IMR-90 (cell line): ENCODE data around the gene SLC9A9. TPM values are rescaled to one million over a fixed set of nuclear protein-coding genes. Genes with fewer than 3 reads are reported as not detected.

Experiments used
- ATAC-seq: fragments of 200-7000 bp; cut with Tn5 transposase; 2 replicates; pipeline ENCODE4 v1.9.1; 2020; ENCODE audit warnings: low read depth, mild to moderate bottlenecking, moderate library complexity
- BruUV-seq: library from RNA; stranded (reverse); fragments of 400-500 nt; replicated peaks from 2 replicates; lab custom pipeline; 2021; lab: Mats Ljungman, UMichigan
- CTCF ChIA-PET: fragments of 300-600 bp; formaldehyde crosslinking; extraction: SDS; loops from one replicate; lab custom pipeline; 2021; ENCODE audit warnings: antibody characterized with exemption; lab: Yijun Ruan, JAX
- POLR2A ChIA-PET: fragments of 300-600 bp; sonication (Branson Sonifier 250); formaldehyde crosslinking; loops from one replicate; lab custom pipeline; 2022; ENCODE audit warnings: antibody characterized with exemption; ENCODE audit not compliant: unreplicated experiment; lab: Charles Lee
- DNase-seq: peaks from one replicate; pipeline ENCODE4 v3.0.0; 2013
- H2AFZ ChIP-seq: replicated peaks from 2 replicates; pipeline ENCODE3; 2013; ENCODE audit warnings: low read length, mild to moderate bottlenecking; ENCODE audit not compliant: poor library complexity
- H2AK5ac ChIP-seq: 2 replicates; pipeline ENCODE4 v1.6.1; 2013; ENCODE audit warnings: low read depth, low read length, inconsistent platforms
- H2AK9ac ChIP-seq: replicated peaks from 2 replicates; pipeline ENCODE3; 2013; ENCODE audit warnings: mild to moderate bottlenecking, low read depth, low read length, moderate library complexity; ENCODE audit not compliant: poor library complexity
- H2BK120ac ChIP-seq: 2 replicates; pipeline ENCODE4 v1.6.1; 2013; ENCODE audit warnings: low read depth, low read length, inconsistent platforms
- H2BK15ac ChIP-seq: 3 replicates; pipeline ENCODE4 v1.6.1; 2013; ENCODE audit warnings: low read depth, low read length, inconsistent platforms
- H2BK20ac ChIP-seq: 2 replicates; pipeline ENCODE4 v1.6.1; 2013; ENCODE audit warnings: low read depth, mild to moderate bottlenecking, inconsistent platforms, low read length, moderate library complexity
- H2BK5ac ChIP-seq: 2 replicates; pipeline ENCODE4 v1.6.1; 2013; ENCODE audit warnings: mild to moderate bottlenecking, low read depth, low read length, inconsistent platforms; ENCODE audit not compliant: poor library complexity, severe bottlenecking
- H3K14ac ChIP-seq: replicated peaks from 2 replicates; pipeline ENCODE4 v1.6.1; 2013; ENCODE audit warnings: low read depth, low read length, inconsistent platforms
- H3K18ac ChIP-seq: 2 replicates; pipeline ENCODE4 v1.6.1; 2013; ENCODE audit warnings: low read depth, low read length, control low read depth
- H3K23ac ChIP-seq: 2 replicates; pipeline ENCODE4 v1.6.1; 2013; ENCODE audit warnings: low read depth, low read length, inconsistent platforms
- H3K27ac ChIP-seq: 2 replicates; pipeline ENCODE4 v1.5.1; 2013; ENCODE audit warnings: mild to moderate bottlenecking, control low read depth, low read length; ENCODE audit not compliant: insufficient read depth
- H3K27me3 ChIP-seq: 2 replicates; pipeline ENCODE4 v1.6.1; 2013; ENCODE audit warnings: low read length; ENCODE audit not compliant: control insufficient read depth, insufficient read depth
- H3K36me3 ChIP-seq: 2 replicates; pipeline ENCODE4 v1.6.1; 2013; ENCODE audit warnings: low read length, mixed read lengths; ENCODE audit not compliant: control insufficient read depth, insufficient read depth
- H3K4ac ChIP-seq: 2 replicates; pipeline ENCODE4 v1.6.1; 2013; ENCODE audit warnings: low read depth, low read length, inconsistent platforms
- H3K4me1 ChIP-seq: 2 replicates; pipeline ENCODE4 v1.6.1; 2013; ENCODE audit warnings: low read length, mixed read lengths; ENCODE audit not compliant: control insufficient read depth, insufficient read depth
- H3K4me2 ChIP-seq: 2 replicates; pipeline ENCODE4 v1.6.1; 2013; ENCODE audit warnings: low read depth, mild to moderate bottlenecking, control low read depth, low read length, moderate library complexity
- H3K4me3 ChIP-seq: 2 replicates; pipeline ENCODE4 v1.5.1; 2013; ENCODE audit warnings: low read depth, mild to moderate bottlenecking, control low read depth, low read length, moderate library complexity; ENCODE audit not compliant: insufficient read depth
- H3K56ac ChIP-seq: 2 replicates; pipeline ENCODE4 v1.6.1; 2013; ENCODE audit warnings: low read length, inconsistent platforms; ENCODE audit not compliant: insufficient read depth; ENCODE audit errors: extremely low read depth
- H3K79me1 ChIP-seq, 2 experiments: 2 replicates each; pipeline ENCODE4 v1.6.1; 2013; ENCODE audit warnings: low read length in 2 of 2, inconsistent platforms in 1 of 2, low read depth in 1 of 2
- H3K9ac ChIP-seq: 2 replicates; pipeline ENCODE4 v1.6.1; 2013; ENCODE audit warnings: low read depth, low read length, control low read depth
- H3K9me1 ChIP-seq: 2 replicates; pipeline ENCODE4 v1.6.1; 2013; ENCODE audit warnings: low read length, inconsistent platforms; ENCODE audit not compliant: insufficient read depth
- H3K9me3 ChIP-seq: 2 replicates; pipeline ENCODE4 v1.6.1; 2013; ENCODE audit warnings: low read length; ENCODE audit not compliant: control insufficient read depth, insufficient read depth
- H4K20me1 ChIP-seq: 2 replicates; pipeline ENCODE4 v1.6.1; 2013; ENCODE audit warnings: low read length, inconsistent platforms; ENCODE audit not compliant: insufficient read depth
- H4K5ac ChIP-seq: 2 replicates; pipeline ENCODE4 v1.6.1; 2013; ENCODE audit warnings: mild to moderate bottlenecking, low read depth, low read length, control low read depth
- H4K8ac ChIP-seq, 2 experiments: 2 replicates each; pipeline ENCODE4 v1.6.1; 2013; ENCODE audit warnings: low read depth in 2 of 2, low read length in 2 of 2, control low read depth in 1 of 2, inconsistent platforms in 1 of 2
- H4K91ac ChIP-seq: 2 replicates; pipeline ENCODE4 v1.6.1; 2013; ENCODE audit warnings: low read depth, low read length, inconsistent platforms; ENCODE audit not compliant: insufficient read depth
- RCOR1 ChIP-seq: IDR thresholded peaks from 2 replicates; pipeline ENCODE4 v1.6.1; 2012; ENCODE audit warnings: mild to moderate bottlenecking, low read length, improper control_type of control experiment; ENCODE audit not compliant: insufficient replicate concordance
- WGBS, 2 experiments: methylation state at CpG; one replicate each; pipeline versions ENCODE4 v1.1.5 to v1.1.7; 2013; ENCODE audit warnings: missing lambda C conversion rate in 2 of 2; ENCODE audit not compliant: insufficient read length in 1 of 2; ENCODE audit errors: extremely low coverage in 2 of 2; 5-methylcytosine and 5-hydroxymethylcytosine counted together
- dilution Hi-C: fragments of 300-500 bp; cut with HindIII; formaldehyde crosslinking; loops from one replicate; pipeline ENCODE4 v1.14.3; 2018; ENCODE audit warnings: low sequenced_read_pairs; ENCODE audit not compliant: unreplicated experiment
- in situ Hi-C: fragments of 300-500 bp; cut with MboI; formaldehyde crosslinking; loops from 3 replicates; pipeline ENCODE4 v1.14.3; 2019; ENCODE audit warnings: low sequenced_read_pairs, inconsistent platforms, mixed read lengths
- intact Hi-C: fragments of 100-400 bp; cut with micrococcal nuclease; formaldehyde crosslinking; loops from 2 replicates; pipeline ENCODE4 v1.10.0; 2022
- polyA plus RNA-seq, 3 experiments: library from polyadenylated mRNA; depleted of rRNA; stranded (reverse); fragments of >200 nt; gene quantifications; 2 replicates each; pipeline ENCODE4 v1.2.3, GENCODE V29; 2012; ENCODE audit warnings: low replicate concordance in 1 of 3
- total RNA-seq: library from RNA; depleted of rRNA; stranded (reverse); fragments of >200 nt; gene quantifications from 2 replicates; pipeline ENCODE4 v1.2.3, GENCODE V29; 2012
- TF ChIP-seq, protein P1 (sequence below): fragments of 150-350 bp; IDR thresholded peaks from 2 replicates; pipeline ENCODE4 v1.6.1; 2017; ENCODE audit warnings: mild to moderate bottlenecking, antibody characterized with exemption, low read length, low read depth

The SLC9A9 gene
- total and polyA plus RNA-seq, 2 of the 4 experiments (the other 2 are of a cell fraction): 1.4 to 2.3 TPM

DNA sequence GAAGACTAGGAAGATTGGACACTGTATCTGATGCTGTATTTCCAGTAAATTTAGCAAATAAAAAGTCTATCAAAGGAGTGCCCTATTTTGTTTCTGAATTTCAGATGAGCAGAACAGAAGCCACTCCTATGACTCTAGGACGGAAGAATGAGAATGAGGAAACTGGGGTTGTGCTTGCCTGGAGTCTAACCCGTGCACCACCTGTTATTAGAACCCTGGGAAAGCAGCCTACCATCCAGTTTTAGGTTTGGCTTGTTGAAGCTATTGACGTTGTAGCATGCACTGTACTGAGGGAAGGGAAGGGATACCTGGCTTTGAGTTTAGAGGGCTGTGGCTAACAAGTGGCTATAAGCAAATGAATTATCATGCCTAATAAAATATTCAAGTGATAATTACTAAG is 318.5 kb downstream of the SLC9A9 start:
- Histone ChIP-seq H2BK120ac (no peak overlapping the region), H3K4ac (no peak overlapping the region)
- TF ChIP-seq RCOR1: no peak
- TF ChIP-seq, protein P1, sequence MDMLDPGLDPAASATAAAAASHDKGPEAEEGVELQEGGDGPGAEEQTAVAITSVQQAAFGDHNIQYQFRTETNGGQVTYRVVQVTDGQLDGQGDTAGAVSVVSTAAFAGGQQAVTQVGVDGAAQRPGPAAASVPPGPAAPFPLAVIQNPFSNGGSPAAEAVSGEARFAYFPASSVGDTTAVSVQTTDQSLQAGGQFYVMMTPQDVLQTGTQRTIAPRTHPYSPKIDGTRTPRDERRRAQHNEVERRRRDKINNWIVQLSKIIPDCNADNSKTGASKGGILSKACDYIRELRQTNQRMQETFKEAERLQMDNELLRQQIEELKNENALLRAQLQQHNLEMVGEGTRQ: no peak

More for the DNA sequence above, 318.5 kb downstream of the SLC9A9 start:
- dilution Hi-C loops: no loop called here
- no peak overlapping the region for H2BK20ac ChIP-seq
- no peak overlapping the region for H2AK9ac ChIP-seq
- H4K20me1 ChIP-seq: no peaks in the 10 kb centered on the region
- peaks cover 4% of the 10 kb centered on the region; the same call in 1 of the 2 replicates for H3K9me1 ChIP-seq
- H3K27me3 ChIP-seq: no peaks in the 10 kb centered on the region
- no peak overlapping the region for H4K91ac ChIP-seq
- ChIA-PET POLR2A (no interaction called here), CTCF (no interaction called here)
- no peak overlapping the region for H4K5ac ChIP-seq
- ATAC-seq (no peak), DNase-seq (no peak)
- intact Hi-C loops: no loop called here
- no peaks in the 10 kb centered on the region for H3K9me3 ChIP-seq
- no peak overlapping the region for H2BK5ac ChIP-seq
- no TSS peak for BruUV-seq
- no peaks in the 10 kb centered on the region; the same call in 1 of the 2 replicates for H3K4me1 ChIP-seq
- no peak overlapping the region for H3K18ac ChIP-seq
- H3K9ac ChIP-seq: no peak overlapping the region
- H4K8ac ChIP-seq: no peak overlapping the region
- in situ Hi-C loops: no loop called here
- no peak overlapping the region for H2AK5ac ChIP-seq
- H2AFZ ChIP-seq: no peak overlapping the region
- H3K14ac ChIP-seq: no peak overlapping the region
- no peak overlapping the region for H3K23ac ChIP-seq
- no peaks in the 10 kb centered on the region for H3K36me3 ChIP-seq
- no peak overlapping the region for H3K4me3 ChIP-seq
- WGBS, 2 experiments: no CpG with 5 or more reads among the region's 3 CpGs
- H3K27ac ChIP-seq: no peak overlapping the region
- no peak overlapping the region for H2BK15ac ChIP-seq
- no peaks in the 10 kb centered on the region for H3K79me1 ChIP-seq
- no peak overlapping the region for H3K56ac ChIP-seq
- H3K4me2 ChIP-seq: no peak overlapping the region
